Transverse colon (tissue), 4 donors: ENCODE data around the gene ERVW-1.

Experiments
- CTCF ChIP-seq, 5 experiments: fragments of 200-600 bp in 3 of 5; fragments of 450-650 bp in 2 of 5; sonication (generic) in 3 of 5; IDR thresholded peaks; 1 replicate in 2 of 5; 2 replicates in 3 of 5; pipeline ENCODE4 v1.5.1; 2016 to 2017; ENCODE audit warnings: antibody characterized with exemption in 5 of 5, inconsistent platforms in 3 of 5, mild to moderate bottlenecking in 2 of 5, moderate library complexity in 1 of 5
- EP300 ChIP-seq: sonication (generic); formaldehyde crosslinking; IDR thresholded peaks from one replicate; pipeline ENCODE4 v1.6.1; 2017; ENCODE audit warnings: antibody characterized with exemption, low read depth
- POLR2A ChIP-seq: fragments of 450-650 bp; IDR thresholded peaks from one replicate; pipeline ENCODE4 v1.6.1; 2016; ENCODE audit warnings: antibody characterized with exemption, mild to moderate bottlenecking, moderate library complexity
- POLR2AphosphoS5 ChIP-seq, 3 donors: sonication (generic); formaldehyde crosslinking; IDR thresholded peaks; one replicate each; pipeline ENCODE4 v1.6.1; 2016; ENCODE audit warnings: antibody characterized with exemption in 3 of 3

GRCh38 chr7:92421676-92422435, 55.9 kb downstream of the ERVW-1 start:
- TF ChIP-seq CTCF (IDR thresholded peaks at IDR 0.05), result no peak
- TF ChIP-seq EP300, result no peak
- no peak for TF ChIP-seq POLR2AphosphoS5 (IDR thresholded peaks at IDR 0.05)
- no peak for TF ChIP-seq POLR2A
